Transverse colon (tissue), 4 donors: ENCODE data around the gene TMCO6. TPM values are rescaled to one million over a fixed set of nuclear protein-coding genes. Genes with fewer than 3 reads are reported as not detected.
"Not testable (repeated sequence)": the region's sequence is repeated elsewhere in the genome, so short reads cannot be mapped to it uniquely, and the experiment has no call there.

Experiments
- DNase-seq: peaks from one replicate; pipeline ENCODE4 v3.0.0-alpha.2; 2019
- H3K27ac ChIP-seq, 4 donors: fragments of 200-600 bp; sonication (generic); 2 replicates each; pipeline ENCODE4 v1.5.1; 2016 to 2018; ENCODE audit warnings: inconsistent platforms in 4 of 4
- H3K27me3 ChIP-seq: fragments of 200-600 bp; sonication (generic); 2 replicates; pipeline ENCODE4 v1.5.1; 2017; ENCODE audit warnings: inconsistent platforms
- H3K36me3 ChIP-seq, 4 donors: fragments of 200-600 bp; sonication (generic); 2 replicates each; pipeline ENCODE4 v1.5.1; 2017 to 2019; ENCODE audit warnings: inconsistent platforms in 4 of 4
- H3K4me1 ChIP-seq, 4 donors: fragments of 200-600 bp; sonication (generic); 2 replicates each; pipeline ENCODE4 v1.5.1; 2017 to 2020; ENCODE audit warnings: inconsistent platforms in 4 of 4
- H3K4me3 ChIP-seq, 4 donors: fragments of 200-600 bp; sonication (generic); 1 replicate in 1 of 4; 2 replicates in 3 of 4; pipeline versions ENCODE4 v1.5.1 to v1.6.1; 2017 to 2019; ENCODE audit warnings: inconsistent platforms in 4 of 4
- H3K9me3 ChIP-seq, 2 donors: fragments of 200-600 bp; sonication (generic); 2 replicates each; pipeline ENCODE4 v1.5.1; 2017 to 2019; ENCODE audit warnings: inconsistent platforms in 2 of 2
- CTCF ChIP-seq, 5 experiments: fragments of 200-600 bp in 3 of 5; fragments of 450-650 bp in 2 of 5; sonication (generic) in 3 of 5; IDR thresholded peaks; 1 replicate in 2 of 5; 2 replicates in 3 of 5; pipeline ENCODE4 v1.5.1; 2016 to 2017; ENCODE audit warnings: antibody characterized with exemption in 5 of 5, inconsistent platforms in 3 of 5, mild to moderate bottlenecking in 2 of 5, moderate library complexity in 1 of 5
- EP300 ChIP-seq: sonication (generic); formaldehyde crosslinking; IDR thresholded peaks from one replicate; pipeline ENCODE4 v1.6.1; 2017; ENCODE audit warnings: antibody characterized with exemption, low read depth
- POLR2A ChIP-seq: fragments of 450-650 bp; IDR thresholded peaks from one replicate; pipeline ENCODE4 v1.6.1; 2016; ENCODE audit warnings: antibody characterized with exemption, mild to moderate bottlenecking, moderate library complexity
- POLR2AphosphoS5 ChIP-seq, 3 donors: sonication (generic); formaldehyde crosslinking; IDR thresholded peaks; one replicate each; pipeline ENCODE4 v1.6.1; 2016; ENCODE audit warnings: antibody characterized with exemption in 3 of 3
- WGBS, 2 donors: methylation state at CpG; one replicate each; pipeline ENCODE4 v1.1.5; 2018; ENCODE audit warnings: low coverage in 1 of 2; 5-methylcytosine and 5-hydroxymethylcytosine counted together
- in situ Hi-C, 4 donors: fragments of 200-750 bp; cut with MboI; loops; one replicate each; pipeline versions ENCODE4 v1.15.0 to v1.15.1; 2017; ENCODE audit warnings: low sequenced_read_pairs in 3 of 4, low pct_ligation_motif_present in 1 of 4, low pct_unique_long_range_greater_than_20kb in 1 of 4
- intact Hi-C: fragments of 100-400 bp; cut with DNase I; formaldehyde crosslinking; loops from one replicate; pipeline ENCODE4 v1.15.1; 2023; ENCODE audit warnings: low total_unique reads
- total RNA-seq, 4 donors: library from RNA; depleted of rRNA; stranded (reverse); fragments of >200 nt; gene quantifications; one replicate each; pipeline ENCODE4 v1.1.0, GENCODE V29; 2016

Gene TMCO6
- total RNA-seq, 4 donors from 2014 or later, result 0.75 to 99.2 (median 40.2) TPM

DNA sequence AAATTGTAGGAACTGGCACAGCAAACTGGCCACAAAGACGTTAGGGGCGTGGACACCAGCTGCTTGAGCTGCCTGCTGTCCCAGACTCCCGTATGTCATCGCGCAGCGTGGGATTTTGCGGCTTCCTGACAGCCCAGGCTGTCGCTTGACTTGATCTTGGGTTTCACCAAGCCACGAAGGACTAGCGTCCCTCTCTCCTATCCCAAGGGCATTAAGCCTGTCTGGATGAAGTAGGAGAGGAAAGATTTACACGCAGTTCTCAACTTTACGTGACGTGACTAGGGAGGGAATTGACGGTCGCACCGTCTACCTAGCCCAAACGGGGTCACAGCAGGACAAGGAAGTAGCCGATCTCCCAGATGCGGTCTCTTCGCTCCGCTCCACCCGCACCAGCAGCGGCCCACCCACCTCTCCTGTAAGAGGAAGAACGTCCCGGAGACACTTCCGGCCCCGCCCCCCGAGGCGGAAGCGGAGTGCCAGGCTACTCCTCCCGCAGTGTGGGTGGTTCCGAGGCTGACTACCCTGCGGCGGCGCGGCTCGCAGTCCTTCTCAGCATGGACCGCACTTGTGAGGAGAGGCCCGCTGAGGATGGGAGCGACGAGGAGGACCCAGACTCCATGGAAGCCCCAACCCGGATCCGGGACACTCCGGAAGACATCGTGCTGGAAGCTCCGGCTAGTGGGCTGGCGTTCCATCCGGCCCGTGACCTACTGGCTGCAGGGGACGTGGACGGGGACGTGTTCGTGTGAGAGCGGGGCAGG lies 25.3 kb downstream of the TMCO6 start, which contains the start of gene WDR55:
WDR55 (plus strand) TSS at position 546 of the 761 bp plus-strand sequence; CDS start at position 555, 9 bp downstream.
- H3K27me3 ChIP-seq, result no peaks in the 10 kb centered on the region
- 0 to 2% methylated on average over 6 to 50 of the region's 54 CpGs for WGBS, 2 donors
- peak within 1 kb of the TSS; percentile 88 to 95 (median 94) for H3K27ac ChIP-seq
- H3K9me3 ChIP-seq, result no peaks in the 10 kb centered on the region
- DNase-seq, result peak; percentile 98
- in situ Hi-C loops (loop anchor here in 1 of 4 donors (25.0 kb wide), 2 partner anchors 102 to 277 kb away; partner anchors contain the start of genes APBB3, SLC35A4 and SRA1), intact Hi-C loops (no loop called here)
- peaks cover 12 to 27% (median 13%) of the 10 kb centered on the region in 4 donors for H3K4me1 ChIP-seq
- H3K4me3 ChIP-seq, result peak within 1 kb of the TSS; percentile 73 to 87 (median 79)
- TF ChIP-seq EP300 (peak; percentile 1), CTCF (IDR thresholded peaks at IDR 0.05) (no peak), POLR2AphosphoS5 (IDR thresholded peaks at IDR 0.05) (peak; percentile 92 to 98 (median 97)), POLR2A (peak; percentile 93)
- peaks cover 0 to 38% (median 18%) of the 10 kb centered on the region in 4 donors for H3K36me3 ChIP-seq

DNA sequence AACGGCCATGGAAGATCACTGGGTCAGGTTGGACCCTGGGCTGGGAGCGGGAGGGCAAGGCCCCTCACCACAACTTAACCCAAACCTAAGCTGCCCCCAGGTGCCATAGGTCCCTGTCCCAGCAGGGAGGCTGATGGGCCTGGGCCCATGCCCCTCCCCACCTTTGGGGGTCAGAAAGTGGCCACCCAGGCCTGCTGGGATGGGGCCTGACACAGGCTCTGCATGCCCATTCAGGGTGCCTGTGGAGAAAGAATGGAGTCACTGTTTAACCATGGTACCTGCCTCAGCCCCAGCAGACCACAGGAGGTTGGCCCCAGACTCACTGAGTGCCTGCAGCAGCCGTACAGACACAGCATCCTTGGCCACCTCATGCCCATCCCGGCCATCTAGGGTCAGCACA lies 31.8 kb downstream of the TMCO6 start:
- 96% methylated on average over 4 of the region's 4 CpGs; no CpG with 5 or more reads in 1 of the 2 donors for WGBS, 2 donors
- peaks cover 0 to 31% (median 13%) of the 10 kb centered on the region in 4 donors for H3K36me3 ChIP-seq

GRCh38 chr5:140671472-140672125 lies 32.3 kb downstream of the TMCO6 start:
- Histone ChIP-seq H3K4me3 (no peak overlapping the region), H3K9me3 (no peaks in the 10 kb centered on the region), H3K36me3 (peaks cover 0 to 34% (median 17%) of the 10 kb centered on the region in 4 donors), H3K27me3 (no peaks in the 10 kb centered on the region), H3K27ac (peak overlapping the region in 3 of 4 donors; percentile 18 to 47 (median 41)), H3K4me1 (peaks cover 0 to 9% (median 4%) of the 10 kb centered on the region in 4 donors)
- TF ChIP-seq EP300 (no peak), POLR2A (no peak), CTCF (IDR thresholded peaks at IDR 0.05) (no peak), POLR2AphosphoS5 (IDR thresholded peaks at IDR 0.05) (no peak)
- intact Hi-C loops (no loop called here), in situ Hi-C loops (loop anchor here in 1 of 4 donors (25.0 kb wide), 2 partner anchors 109 to 284 kb away; partner anchors contain the start of genes APBB3, SLC35A4 and SRA1)
- WGBS, 2 donors, result 50 to 85% methylated on average over 1 to 6 of the region's 7 CpGs
- peak; percentile 14 for DNase-seq

More for the DNA sequence above, 31.8 kb downstream of the TMCO6 start:
- H3K9me3 ChIP-seq, H3K4me3 ChIP-seq, H3K27me3 ChIP-seq, intact Hi-C loops, DNase-seq: not testable (repeated sequence)
- Histone ChIP-seq H3K4me1 (peaks cover 5 to 15% (median 6%) of the 10 kb centered on the region in 4 donors), H3K27ac (peak overlapping the region in 2 of 4 donors; percentile 41 to 47)
- in situ Hi-C loops, result loop anchor here in 1 of 4 donors (25.0 kb wide), 2 partner anchors 109 to 284 kb away; partner anchors contain the start of genes APBB3, SLC35A4 and SRA1

DNA sequence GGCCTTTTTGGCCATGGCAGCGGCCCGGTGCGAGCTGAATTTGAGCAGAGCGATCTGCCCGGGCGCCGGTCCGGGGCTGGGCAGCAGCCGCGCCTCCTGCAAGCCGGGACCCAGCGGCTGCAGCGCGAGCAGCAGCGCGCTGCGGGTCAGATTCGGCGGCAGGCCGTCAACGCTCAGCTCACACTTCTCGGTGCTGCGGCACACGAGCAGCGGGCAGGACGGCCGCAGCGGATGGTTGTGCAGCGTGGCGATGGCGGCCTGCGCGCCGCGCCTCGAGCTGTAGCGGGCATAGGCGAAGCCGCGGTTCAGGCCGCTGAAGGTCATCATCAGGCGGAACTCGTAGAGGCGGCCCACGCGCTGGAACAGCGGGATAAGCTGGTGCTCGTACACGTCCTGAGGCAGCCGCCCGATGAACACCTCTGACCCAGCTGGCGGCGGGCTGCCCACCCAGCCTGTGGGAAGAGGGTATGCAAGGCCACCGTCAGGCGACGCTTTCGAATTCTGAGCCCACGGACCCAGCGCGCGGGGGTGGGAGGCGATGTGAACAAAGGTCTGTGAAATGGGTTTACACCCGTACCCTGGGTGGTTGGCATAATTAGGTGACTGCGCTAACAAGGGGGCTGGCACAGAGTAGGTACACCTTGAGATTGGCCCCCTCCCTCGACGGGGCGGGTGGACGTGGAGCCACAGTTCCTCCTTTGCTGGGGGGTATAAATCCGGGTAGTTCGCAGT lies 33.4 kb downstream of the TMCO6 start:
- intact Hi-C loops (no loop called here), in situ Hi-C loops (loop anchor here in 1 of 4 donors (25.0 kb wide), 2 partner anchors 110 to 285 kb away; partner anchors contain the start of genes APBB3, SLC35A4 and SRA1)
- TF ChIP-seq CTCF (IDR thresholded peaks at IDR 0.05) (no peak), EP300 (no peak), POLR2AphosphoS5 (IDR thresholded peaks at IDR 0.05) (no peak), POLR2A (no peak)
- 88 to 90% methylated on average over 8 to 68 of the region's 70 CpGs for WGBS, 2 donors
- Histone ChIP-seq H3K4me1 (peaks cover 0 to 7% (median 2%) of the 10 kb centered on the region in 4 donors), H3K27me3 (no peaks in the 10 kb centered on the region), H3K4me3 (peak overlapping the region in 1 of 4 donors; percentile 12), H3K36me3 (peaks cover 0 to 40% (median 19%) of the 10 kb centered on the region in 4 donors), H3K27ac (peak overlapping the region in 3 of 4 donors; percentile 18 to 47 (median 41)), H3K9me3 (no peaks in the 10 kb centered on the region)
- DNase-seq, result no peak
